ENCODE data around the gene ARID4B. TPM values are rescaled to one million over a fixed set of nuclear protein-coding genes. Genes with fewer than 3 reads are reported as not detected.

The ARID4B gene
- total and polyA plus RNA-seq, 2 donors (not counting 1 experiment from before 2014, with no cell fraction given): 15.3 to 42.4 TPM

DNA sequence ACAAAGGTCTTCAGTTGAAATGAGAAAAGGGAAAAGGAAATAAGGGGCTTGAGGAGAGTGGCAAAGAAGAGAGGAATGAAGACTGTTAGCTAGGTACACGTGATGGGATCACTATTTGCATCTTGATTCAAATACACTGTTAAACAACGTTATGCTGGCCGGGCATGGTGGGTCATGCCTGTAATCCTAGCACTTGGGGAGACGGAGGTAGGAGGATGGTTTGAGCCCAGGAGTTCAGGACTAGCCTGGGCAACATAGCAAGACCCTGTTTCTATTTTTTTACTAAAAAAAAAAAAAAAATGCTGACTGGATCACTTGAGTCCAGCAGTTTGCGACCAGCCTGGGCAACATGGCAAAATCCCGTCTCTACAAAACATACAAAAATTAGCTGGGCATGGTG is 169.3 kb downstream of the ARID4B start:
- no peaks in the 10 kb centered on the region for H3K9me3 ChIP-seq (ENCODE audit: control insufficient read depth, insufficient read depth, low read depth, low read length)
- H3K9ac ChIP-seq (ENCODE audit: insufficient read depth, low read length): no peak overlapping the region
- no peaks in the 10 kb centered on the region for H3K27me3 ChIP-seq (ENCODE audit: control insufficient read depth, insufficient read depth, low read length)
- DNase-seq (ENCODE audit: low read depth in 2 of 2): no peak
- H4K20me1 ChIP-seq (ENCODE audit: control insufficient read depth, extremely low read depth, insufficient read depth, low read length): no peaks in the 10 kb centered on the region
- H2AFZ ChIP-seq (ENCODE audit: low read length): no peak overlapping the region
- H3K4me2 ChIP-seq (ENCODE audit: extremely low read depth, insufficient read depth, low read length): no peak overlapping the region
- H3K4me3 ChIP-seq (replicated peaks in 1 of 4; ENCODE audit: control extremely low read depth in 1 of 4, insufficient read depth in 1 of 4, low read depth in 3 of 4, low read length in 4 of 4): no peak overlapping the region
- TF ChIP-seq, protein P1, sequence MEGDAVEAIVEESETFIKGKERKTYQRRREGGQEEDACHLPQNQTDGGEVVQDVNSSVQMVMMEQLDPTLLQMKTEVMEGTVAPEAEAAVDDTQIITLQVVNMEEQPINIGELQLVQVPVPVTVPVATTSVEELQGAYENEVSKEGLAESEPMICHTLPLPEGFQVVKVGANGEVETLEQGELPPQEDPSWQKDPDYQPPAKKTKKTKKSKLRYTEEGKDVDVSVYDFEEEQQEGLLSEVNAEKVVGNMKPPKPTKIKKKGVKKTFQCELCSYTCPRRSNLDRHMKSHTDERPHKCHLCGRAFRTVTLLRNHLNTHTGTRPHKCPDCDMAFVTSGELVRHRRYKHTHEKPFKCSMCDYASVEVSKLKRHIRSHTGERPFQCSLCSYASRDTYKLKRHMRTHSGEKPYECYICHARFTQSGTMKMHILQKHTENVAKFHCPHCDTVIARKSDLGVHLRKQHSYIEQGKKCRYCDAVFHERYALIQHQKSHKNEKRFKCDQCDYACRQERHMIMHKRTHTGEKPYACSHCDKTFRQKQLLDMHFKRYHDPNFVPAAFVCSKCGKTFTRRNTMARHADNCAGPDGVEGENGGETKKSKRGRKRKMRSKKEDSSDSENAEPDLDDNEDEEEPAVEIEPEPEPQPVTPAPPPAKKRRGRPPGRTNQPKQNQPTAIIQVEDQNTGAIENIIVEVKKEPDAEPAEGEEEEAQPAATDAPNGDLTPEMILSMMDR (conservative IDR thresholded peaks at IDR 0.05 in 1 of 2, IDR thresholded peaks at IDR 0.05 in 1 of 2; ENCODE audit: low read depth in 1 of 2, low read length in 2 of 2): no peak
- TF ChIP-seq EZH2 (IDR thresholded peaks at IDR 0.05; ENCODE audit: low read length, missing control alignments): no peak
- H3K79me2 ChIP-seq (ENCODE audit: control insufficient read depth, insufficient read depth, low read length): peaks cover 17% of the 10 kb centered on the region
- peaks cover 3% of the 10 kb centered on the region for H3K36me3 ChIP-seq (ENCODE audit: control insufficient read depth, insufficient read depth, low read length)
- no peak overlapping the region for H3K27ac ChIP-seq (ENCODE audit: insufficient read depth, low read length)
- H3K4me1 ChIP-seq (ENCODE audit: control insufficient read depth, extremely low read depth, insufficient read depth, low read length): no peaks in the 10 kb centered on the region

DNA sequence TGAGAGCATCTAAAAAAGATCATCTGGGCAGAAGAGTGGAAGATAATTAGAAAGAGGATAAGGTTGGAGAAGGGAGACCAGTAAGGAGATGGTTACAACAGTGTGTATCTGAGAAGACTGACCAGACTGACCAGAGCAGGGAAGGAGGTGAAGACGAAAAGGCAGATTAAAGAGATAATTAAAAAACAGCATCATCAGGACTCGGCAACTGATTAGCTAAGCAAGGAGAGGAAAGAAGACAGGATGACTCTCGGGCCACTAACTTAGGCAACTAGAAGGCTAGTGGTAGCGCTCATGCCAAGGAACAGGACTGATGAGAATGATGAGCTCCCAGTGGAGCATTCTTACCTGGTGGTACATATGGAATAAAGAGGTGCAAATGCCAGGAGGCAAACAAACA is 170.8 kb downstream of the ARID4B start:
- no peak overlapping the region for H3K9ac ChIP-seq (ENCODE audit: insufficient read depth, low read length)
- no peaks in the 10 kb centered on the region for H3K4me1 ChIP-seq (ENCODE audit: control insufficient read depth, extremely low read depth, insufficient read depth, low read length)
- H3K36me3 ChIP-seq (ENCODE audit: control insufficient read depth, insufficient read depth, low read length): peaks cover 5% of the 10 kb centered on the region
- peaks cover 17% of the 10 kb centered on the region for H3K79me2 ChIP-seq (ENCODE audit: control insufficient read depth, insufficient read depth, low read length)
- no peaks in the 10 kb centered on the region for H4K20me1 ChIP-seq (ENCODE audit: control insufficient read depth, extremely low read depth, insufficient read depth, low read length)
- no peaks in the 10 kb centered on the region for H3K9me3 ChIP-seq (ENCODE audit: control insufficient read depth, insufficient read depth, low read depth, low read length)
- no peak overlapping the region for H3K4me3 ChIP-seq (replicated peaks in 1 of 4; ENCODE audit: control extremely low read depth in 1 of 4, insufficient read depth in 1 of 4, low read depth in 3 of 4, low read length in 4 of 4)
- H3K4me2 ChIP-seq (ENCODE audit: extremely low read depth, insufficient read depth, low read length): no peak overlapping the region
- DNase-seq (ENCODE audit: low read depth in 2 of 2): no peak
- no peak overlapping the region for H2AFZ ChIP-seq (ENCODE audit: low read length)
- no peaks in the 10 kb centered on the region for H3K27me3 ChIP-seq (ENCODE audit: control insufficient read depth, insufficient read depth, low read length)
- no peak for TF ChIP-seq EZH2 (IDR thresholded peaks at IDR 0.05; ENCODE audit: low read length, missing control alignments)
- TF ChIP-seq, protein P1 (conservative IDR thresholded peaks at IDR 0.05 in 1 of 2, IDR thresholded peaks at IDR 0.05 in 1 of 2; ENCODE audit: low read depth in 1 of 2, low read length in 2 of 2): no peak
- H3K27ac ChIP-seq (ENCODE audit: insufficient read depth, low read length): no peak overlapping the region

DNA sequence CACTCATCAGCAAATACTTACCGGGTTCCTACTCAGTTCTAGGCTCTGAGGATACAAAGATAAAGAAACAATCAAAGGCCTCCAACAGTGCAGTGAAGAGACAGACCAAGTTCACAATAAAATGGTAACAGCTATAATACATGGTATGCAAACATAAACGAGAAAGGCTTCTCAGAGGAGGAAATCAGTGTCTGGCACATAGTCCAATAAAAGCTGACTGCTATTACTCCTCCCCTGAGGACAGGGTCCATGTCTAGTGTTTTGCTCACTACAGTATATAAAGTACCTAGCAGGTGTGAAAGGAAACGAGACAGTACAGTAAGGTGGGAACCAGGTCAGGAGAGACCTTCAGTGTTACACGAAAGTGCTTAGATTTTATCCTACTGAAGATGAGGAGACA is 171.2 kb downstream of the ARID4B start:
- Histone ChIP-seq H4K20me1 (ENCODE audit: control insufficient read depth, extremely low read depth, insufficient read depth, low read length) (no peaks in the 10 kb centered on the region), H3K9ac (ENCODE audit: insufficient read depth, low read length) (no peak overlapping the region), H3K27ac (ENCODE audit: insufficient read depth, low read length) (no peak overlapping the region), H3K27me3 (ENCODE audit: control insufficient read depth, insufficient read depth, low read length) (no peaks in the 10 kb centered on the region), H3K4me3 (replicated peaks in 1 of 4; ENCODE audit: control extremely low read depth in 1 of 4, insufficient read depth in 1 of 4, low read depth in 3 of 4, low read length in 4 of 4) (no peak overlapping the region), H3K36me3 (ENCODE audit: control insufficient read depth, insufficient read depth, low read length) (peaks cover 6% of the 10 kb centered on the region), H3K79me2 (ENCODE audit: control insufficient read depth, insufficient read depth, low read length) (peaks cover 17% of the 10 kb centered on the region), H2AFZ (ENCODE audit: low read length) (no peak overlapping the region), H3K4me1 (ENCODE audit: control insufficient read depth, extremely low read depth, insufficient read depth, low read length) (no peaks in the 10 kb centered on the region), H3K4me2 (ENCODE audit: extremely low read depth, insufficient read depth, low read length) (no peak overlapping the region), H3K9me3 (ENCODE audit: control insufficient read depth, insufficient read depth, low read depth, low read length) (no peaks in the 10 kb centered on the region)
- TF ChIP-seq, protein P1 (conservative IDR thresholded peaks at IDR 0.05 in 1 of 2, IDR thresholded peaks at IDR 0.05 in 1 of 2; ENCODE audit: low read depth in 1 of 2, low read length in 2 of 2): no peak
- TF ChIP-seq EZH2 (IDR thresholded peaks at IDR 0.05; ENCODE audit: low read length, missing control alignments): no peak
- DNase-seq (ENCODE audit: low read depth in 2 of 2): no peak
